ENCODE measurements around the gene KCNK6. TPM values are rescaled to one million over a fixed set of nuclear protein-coding genes. Genes with fewer than 3 reads are reported as not detected.

The KCNK6 gene
- total and polyA plus RNA-seq, 2 donors (not counting 3 experiments of a cell fraction or from before 2014, with no cell fraction given): 7.4 to 11.3 TPM

- FAIRE-seq: no peak
- Histone ChIP-seq H3K36me3 (ENCODE audit: control insufficient read depth in 2 of 2, extremely low read depth in 1 of 2, insufficient read depth in 2 of 2, low read length in 2 of 2) (no peaks in the 10 kb centered on the region), H3K9me3 (replicated peaks; ENCODE audit: control insufficient read depth, insufficient read depth, low read length) (no peaks in the 10 kb centered on the region), H3K4me2 (ENCODE audit: insufficient read depth, low read length) (no peak overlapping the region), H3K79me2 (ENCODE audit: control insufficient read depth, insufficient read depth, low read length) (no peaks in the 10 kb centered on the region), H3K4me1 (ENCODE audit: control insufficient read depth, extremely low read depth, insufficient read depth, low read length) (no peaks in the 10 kb centered on the region), H3K4me3 (replicated peaks in 1 of 3; ENCODE audit: insufficient read depth in 1 of 3, low read depth in 1 of 3, low read length in 3 of 3) (no peak overlapping the region), H3K27me3 (ENCODE audit: control insufficient read depth in 2 of 2, insufficient read depth in 2 of 2, low read length in 2 of 2) (peaks cover 11 to 12% of the 10 kb centered on the region in 2 experiments), H3K9ac (replicated peaks; ENCODE audit: extremely low read depth, insufficient read depth, low read length) (no peak overlapping the region), H3K9me1 (replicated peaks; ENCODE audit: control insufficient read depth, extremely low read depth, insufficient read depth, low read length) (no peaks in the 10 kb centered on the region), H3K27ac (ENCODE audit: insufficient read depth, low read depth, low read length) (no peak overlapping the region), H2AFZ (ENCODE audit: low read depth, low read length) (no peak overlapping the region), H4K20me1 (replicated peaks; ENCODE audit: control insufficient read depth, extremely low read depth, insufficient read depth, low read length) (no peaks in the 10 kb centered on the region)
- BruUV-seq (replicated peaks): no TSS peak
- ChIA-PET POLR2A (no interaction called here), CTCF (no interaction called here)
- DNase-seq (ENCODE audit: low read depth, low spot score): no peak
- TF ChIP-seq EZH2 (IDR thresholded peaks at IDR 0.05; ENCODE audit: borderline replicate concordance, low read depth, low read length, severe bottlenecking) (no peak), POLR2AphosphoS5 (IDR thresholded peaks at IDR 0.05; ENCODE audit: insufficient read depth, low read depth, low read length) (no peak), FOS (IDR thresholded peaks at IDR 0.05; ENCODE audit: borderline replicate concordance, insufficient read depth, low read length) (no peak), CTCF (IDR thresholded peaks at IDR 0.05; ENCODE audit: extremely low read depth in 1 of 2, insufficient read depth in 1 of 2, low read depth in 1 of 2, low read length in 2 of 2) (no peak)
- dilution Hi-C loops (cut with MboI; ENCODE audit: extremely low pct_ligation_motif_present, low sequenced_read_pairs) (no loop called here), intact Hi-C loops (cut with micrococcal nuclease) (no loop called here)
Observed at GRCh38 chr19:38355728-38356725, 36.4 kb downstream of the KCNK6 start.
